OCI-LY1 (cell line): ENCODE data around the gene LRP1.

Source experiments
- H2AFZ ChIP-seq: fragments of 200-600 bp; sonication (generic), shearing (Covaris generic); 2 replicates; pipeline ENCODE4 v1.6.0; 2014; ENCODE audit warnings: antibody characterized with exemption, mild to moderate bottlenecking, low read length
- H3F3A ChIP-seq: fragments of 200-600 bp; sonication (generic), shearing (Covaris generic); 2 replicates; pipeline ENCODE4 v1.6.0; 2014; ENCODE audit warnings: mild to moderate bottlenecking, antibody characterized with exemption, low read length, moderate library complexity; ENCODE audit not compliant: insufficient read depth
- H3K27ac ChIP-seq: fragments of 200-600 bp; sonication (generic); 2 replicates; pipeline ENCODE4 v1.5.1; 2014; ENCODE audit warnings: low read length, mixed run types, mild to moderate bottlenecking, low read depth; ENCODE audit not compliant: poor library complexity, severe bottlenecking
- H3K27me3 ChIP-seq: fragments of 200-600 bp; sonication (generic); 2 replicates; pipeline ENCODE4 v1.6.0; 2014; ENCODE audit warnings: antibody characterized with exemption, mild to moderate bottlenecking, low read length, moderate library complexity; ENCODE audit not compliant: insufficient read depth
- H3K36me3 ChIP-seq: fragments of 200-600 bp; sonication (generic); 2 replicates; pipeline ENCODE4 v1.6.1; 2014; ENCODE audit warnings: mild to moderate bottlenecking, antibody characterized with exemption, low read length, moderate library complexity, mixed read lengths; ENCODE audit not compliant: insufficient read depth
- H3K4me1 ChIP-seq: fragments of 200-600 bp; sonication (generic); 2 replicates; pipeline ENCODE4 v1.5.1; 2014; ENCODE audit warnings: mild to moderate bottlenecking, low read length, moderate library complexity; ENCODE audit not compliant: insufficient read depth, severe bottlenecking
- H3K4me2 ChIP-seq: fragments of 200-600 bp; sonication (generic), shearing (Covaris generic); 2 replicates; pipeline ENCODE4 v1.6.1; 2014; ENCODE audit warnings: low read length
- H3K4me3 ChIP-seq: fragments of 200-600 bp; sonication (generic); 2 replicates; pipeline ENCODE4 v1.5.1; 2014; ENCODE audit warnings: low read length, low read depth, mild to moderate bottlenecking, mixed read lengths; ENCODE audit not compliant: poor library complexity, severe bottlenecking
- H3K79me2 ChIP-seq: fragments of 200-600 bp; shearing (Covaris generic); 2 replicates; pipeline ENCODE4 v1.6.1; 2016; ENCODE audit warnings: mixed run types, low read length, mixed read lengths; ENCODE audit not compliant: insufficient read depth
- H3K9ac ChIP-seq: fragments of 200-600 bp; sonication (generic), shearing (Covaris generic); 2 replicates; pipeline ENCODE4 v1.6.1; 2014; ENCODE audit warnings: mild to moderate bottlenecking, low read length, mixed read lengths
- H3K9me2 ChIP-seq: fragments of 200-600 bp; sonication (generic), shearing (Covaris generic); 2 replicates; pipeline ENCODE4 v1.6.1; 2014; ENCODE audit warnings: low read depth, mild to moderate bottlenecking, low read length, mixed read lengths
- H3K9me3 ChIP-seq: fragments of 200-600 bp; shearing (Covaris generic); 2 replicates; pipeline ENCODE4 v1.6.1; 2014; ENCODE audit warnings: low read length, mixed read lengths
- H4K20me1 ChIP-seq: fragments of 200-600 bp; sonication (generic), shearing (Covaris generic); 2 replicates; pipeline ENCODE4 v1.6.0; 2016; ENCODE audit warnings: mild to moderate bottlenecking, low read length; ENCODE audit not compliant: insufficient read depth
- CTCF ChIP-seq: fragments of 200-600 bp; sonication (generic), shearing (Covaris generic); IDR thresholded peaks from 2 replicates; pipeline ENCODE4 v1.5.1; 2017; ENCODE audit warnings: mild to moderate bottlenecking, antibody characterized with exemption, low read length, moderate library complexity, mixed read lengths
- EZH2 ChIP-seq: fragments of 200-600 bp; sonication (generic), shearing (Covaris generic); IDR thresholded peaks from 2 replicates; pipeline ENCODE4 v1.8.0; 2017; ENCODE audit warnings: borderline replicate concordance, mixed run types, mild to moderate bottlenecking, antibody characterized with exemption, low read length, moderate library complexity, mixed read lengths

The LRP1 gene

GRCh38 chr12:57236201-57236924 is 108.1 kb downstream of the LRP1 start:
- no peaks in the 10 kb centered on the region for H3K27me3 ChIP-seq
- no peak overlapping the region; the same call in 1 of the 2 replicates for H3K9ac ChIP-seq
- peak overlapping the region; percentile 50 for H3K4me3 ChIP-seq
- peaks cover 43% of the 10 kb centered on the region for H3K36me3 ChIP-seq
- no peaks in the 10 kb centered on the region for H3K9me2 ChIP-seq
- H4K20me1 ChIP-seq, result no peaks in the 10 kb centered on the region
- H3K27ac ChIP-seq, result peak overlapping the region; percentile 97
- no peaks in the 10 kb centered on the region for H3K9me3 ChIP-seq
- peak overlapping the region; percentile 62; the same call in 1 of the 2 replicates for H3K4me2 ChIP-seq
- H3K79me2 ChIP-seq, result no peaks in the 10 kb centered on the region
- H3F3A ChIP-seq, result peaks cover 8% of the 10 kb centered on the region; the same call in 1 of the 2 replicates
- peaks cover 94% of the 10 kb centered on the region for H3K4me1 ChIP-seq
- TF ChIP-seq CTCF (no peak), EZH2 (no peak)
- no peak overlapping the region for H2AFZ ChIP-seq

- Histone ChIP-seq H3K4me2 (peak overlapping the region; percentile 14; the same call in 1 of the 2 replicates), H3K4me3 (peak overlapping the region; percentile 50), H3F3A (peaks cover 8% of the 10 kb centered on the region; the same call in 1 of the 2 replicates), H2AFZ (no peak overlapping the region), H3K9me2 (no peaks in the 10 kb centered on the region), H3K27me3 (no peaks in the 10 kb centered on the region), H3K79me2 (no peaks in the 10 kb centered on the region), H3K36me3 (peaks cover 36% of the 10 kb centered on the region), H3K27ac (peak overlapping the region; percentile 52), H3K9me3 (no peaks in the 10 kb centered on the region), H3K9ac (no peak overlapping the region; the same call in 1 of the 2 replicates), H3K4me1 (peaks cover 94% of the 10 kb centered on the region), H4K20me1 (no peaks in the 10 kb centered on the region)
- no peak for TF ChIP-seq CTCF
- no peak for TF ChIP-seq EZH2
Measured at GRCh38 chr12:57236925-57237595, 108.8 kb downstream of the LRP1 start.

- Histone ChIP-seq H3K4me2 (peak overlapping the region; percentile 78; the same call in 1 of the 2 replicates), H3K27me3 (no peaks in the 10 kb centered on the region), H3K79me2 (no peaks in the 10 kb centered on the region), H3K4me3 (peak overlapping the region; percentile 61), H3F3A (peaks cover 8% of the 10 kb centered on the region; the same call in 1 of the 2 replicates), H3K9ac (peak overlapping the region; percentile 66; the same call in 1 of the 2 replicates), H3K4me1 (peaks cover 94% of the 10 kb centered on the region), H4K20me1 (no peaks in the 10 kb centered on the region), H3K27ac (peak overlapping the region; percentile 52), H2AFZ (no peak overlapping the region), H3K36me3 (peaks cover 31% of the 10 kb centered on the region), H3K9me3 (no peaks in the 10 kb centered on the region), H3K9me2 (no peaks in the 10 kb centered on the region)
- TF ChIP-seq CTCF, result no peak
- no peak for TF ChIP-seq EZH2
Measured at GRCh38 chr12:57237596-57237931, 109.3 kb downstream of the LRP1 start.
